ENCODE results near the gene CDPF1. TPM values are rescaled to one million over a fixed set of nuclear protein-coding genes. Genes with fewer than 3 reads are reported as not detected.

The CDPF1 gene, protein sequence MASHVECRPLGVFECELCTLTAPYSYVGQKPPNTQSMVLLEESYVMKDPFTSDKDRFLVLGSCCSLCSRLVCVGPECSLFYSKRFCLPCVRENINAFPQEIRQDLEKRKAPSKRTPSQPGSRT
- total RNA-seq = 10.7 and 18.0 TPM in 2 replicates

DNA sequence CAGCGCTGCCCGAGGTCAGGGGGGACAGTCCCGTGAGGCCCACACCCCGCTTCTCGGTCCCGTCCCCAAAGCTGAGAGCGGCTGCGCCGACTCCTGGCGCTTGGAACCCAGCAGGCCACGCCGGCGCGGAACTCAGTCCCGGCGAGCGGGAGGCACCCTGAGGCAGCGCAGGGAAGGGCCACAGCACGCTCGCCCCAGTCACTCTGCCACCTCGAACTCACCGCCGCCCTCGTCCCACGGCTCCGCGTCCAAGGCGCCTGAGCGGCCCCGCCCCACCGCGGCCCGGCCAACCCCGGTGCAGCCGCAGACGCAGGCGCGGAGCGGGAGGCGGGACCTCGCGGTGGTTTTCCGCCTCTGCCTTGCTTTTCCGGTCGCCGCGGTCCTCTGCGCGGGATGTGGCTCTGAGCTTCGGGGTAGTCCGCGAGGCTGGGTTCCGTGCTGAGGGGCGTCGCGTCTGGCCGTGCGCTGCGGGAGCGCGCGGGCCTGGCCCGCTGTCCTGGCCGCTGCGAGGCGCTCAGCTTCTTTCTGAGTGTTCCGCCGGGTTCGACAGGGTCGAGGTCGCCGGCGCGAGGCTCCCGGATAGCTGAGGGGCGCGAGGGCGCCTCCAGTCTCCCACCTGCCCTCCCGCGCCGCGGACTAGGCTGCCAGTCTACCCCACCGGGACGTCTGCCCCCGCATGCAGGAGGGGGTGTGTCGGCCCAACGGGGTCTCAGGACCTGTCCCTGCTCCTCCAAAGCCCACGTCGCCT, at the start of gene CDPF1:
Gene CDPF1 (minus strand): TSS at position 259 of the 748 bp plus-strand sequence. CDS start 2,009 bp downstream, outside the sequence.

DNA sequence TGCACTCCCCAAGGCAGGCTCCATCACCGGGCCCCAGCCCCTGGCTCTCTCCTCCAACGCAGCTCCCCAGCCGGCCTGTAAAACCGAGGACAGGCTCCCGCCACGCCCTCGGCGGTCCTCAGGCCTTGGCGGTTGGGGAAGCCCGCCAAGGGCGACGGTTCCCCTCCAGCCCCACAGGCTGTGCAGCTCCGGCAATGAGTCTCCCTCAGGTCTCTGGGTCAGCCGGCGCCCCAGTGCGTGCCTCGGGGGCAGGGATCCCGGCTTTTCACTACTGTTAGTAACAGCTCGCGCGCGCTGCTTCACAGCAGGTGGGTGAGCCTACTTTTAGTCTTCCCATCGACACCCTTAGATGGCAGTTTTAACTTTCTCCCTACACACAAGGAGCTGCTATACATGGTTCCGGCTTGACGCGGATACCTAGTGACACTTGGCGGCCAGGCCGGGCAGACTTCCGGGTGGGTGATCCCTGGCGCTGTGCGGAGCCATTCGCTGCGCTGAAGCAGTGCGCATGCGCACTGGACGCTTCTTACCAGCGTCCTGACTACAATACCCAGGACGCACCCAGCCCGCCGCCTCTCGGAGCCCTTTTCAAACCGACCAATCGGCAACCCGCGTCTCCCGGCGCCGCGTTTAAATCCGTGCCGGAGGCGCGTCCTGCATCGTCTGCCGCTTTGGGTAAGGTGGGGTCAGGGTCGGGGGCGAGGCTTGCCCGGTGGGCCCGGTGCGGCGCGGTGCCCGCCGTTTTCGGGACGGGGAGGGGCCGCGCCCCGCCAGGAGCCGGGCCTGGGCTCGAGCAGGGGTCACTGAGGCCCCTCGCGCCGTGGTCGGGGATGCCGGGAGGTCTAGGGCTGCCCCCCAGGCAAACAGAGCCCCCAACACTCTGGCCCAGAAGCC, 46.4 kb upstream of the CDPF1 start, which contains the start of gene GTSE1:
Gene GTSE1 (plus strand): TSS at position 614 of the 894 bp plus-strand sequence. CDS start 531 bp downstream, outside the sequence.

DNA sequence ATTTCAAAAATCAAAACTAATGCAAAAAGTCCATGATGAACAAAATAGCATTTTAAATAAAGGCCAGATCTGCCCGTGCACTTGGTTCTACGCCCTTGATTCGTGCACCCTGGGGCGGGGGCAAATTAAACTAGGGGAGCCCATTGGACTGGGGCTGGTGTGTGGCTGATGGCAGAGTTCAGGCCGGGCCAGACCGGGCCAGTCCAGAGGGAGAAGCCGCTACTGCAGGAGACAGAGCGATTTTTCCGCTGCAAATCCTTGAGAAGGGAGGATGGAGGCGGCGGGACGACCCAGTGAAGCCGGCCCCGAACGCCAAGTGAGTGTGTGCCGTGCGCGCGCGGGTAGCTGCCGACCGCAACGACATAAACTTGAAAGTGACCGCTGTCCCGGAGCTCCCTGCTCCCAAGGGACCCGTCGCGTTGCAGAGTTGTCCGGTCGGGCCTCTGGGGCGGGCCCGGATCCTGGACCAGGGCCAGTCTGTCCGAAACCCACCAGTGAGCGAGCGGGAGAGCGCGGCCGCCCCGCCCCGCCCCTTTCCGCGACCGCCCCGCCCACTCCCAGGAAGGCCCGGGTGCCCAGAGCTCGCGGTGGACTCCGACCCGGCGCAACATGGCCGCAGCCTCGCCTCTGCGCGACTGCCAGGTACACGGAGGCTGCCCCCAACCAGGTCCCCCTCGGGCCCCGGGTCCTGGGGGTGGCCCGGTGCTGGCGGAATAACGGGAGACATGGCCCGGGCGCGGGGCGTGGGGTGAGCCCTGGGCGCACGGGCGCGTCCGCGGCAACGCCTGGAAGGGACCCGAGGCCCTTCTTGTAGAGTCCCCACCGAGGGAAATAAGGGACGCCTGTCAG, 17.6 kb upstream of the CDPF1 start, which contains the start of gene TTC38:
Gene TTC38 (plus strand): TSS at position 578 of the 849 bp plus-strand sequence. CDS start 32 bp downstream, at position 610.

DNA sequence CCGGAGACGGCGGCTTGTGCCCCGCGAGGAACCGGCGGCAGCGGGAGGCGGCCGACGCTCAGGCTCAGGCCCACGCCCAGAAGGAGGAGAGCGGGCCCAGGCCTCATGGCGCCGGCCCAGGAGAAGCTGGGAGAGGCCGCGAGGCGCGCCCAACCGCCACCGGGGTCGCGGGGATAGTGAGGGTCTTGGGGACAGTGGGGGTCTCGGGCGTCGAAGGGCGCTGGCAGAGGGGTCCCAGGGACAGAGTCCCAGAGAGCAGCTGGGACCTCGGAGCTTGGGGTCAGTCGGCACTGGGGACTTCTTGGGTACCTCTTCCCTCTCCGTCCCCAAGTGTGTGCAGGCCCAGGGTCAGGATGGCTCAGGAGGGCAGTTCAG, 13.1 kb upstream of the CDPF1 start, which contains the start of gene PKDREJ:
Gene PKDREJ (minus strand): TSS at position 128 of the 375 bp plus-strand sequence. CDS start 21 bp downstream, at position 107.

Other genes starting within 250 kb of the CDPF1 start
- 8.1 and 13.8 TPM in 2 replicates for gene PPARA, start 99.8 kb downstream of the CDPF1 start, total RNA-seq
- gene PKDREJ, start 13.1 kb upstream of the CDPF1 start, total RNA-seq = under 0.01 TPM in 1 of 2 replicates, not detected in the other
- 35.4 and 58.6 TPM in 2 replicates for gene TTC38, start 17.7 kb upstream of the CDPF1 start, total RNA-seq
- gene GTSE1, start 46.6 kb upstream of the CDPF1 start, total RNA-seq = 0.60 and 0.82 TPM in 2 replicates
- gene TRMU, start 85.4 kb upstream of the CDPF1 start, total RNA-seq = 19.2 and 20.9 TPM in 2 replicates